HepG2 (cell line): ENCODE data around the gene OAS3. TPM values are rescaled to one million over a fixed set of nuclear protein-coding genes. Genes with fewer than 3 reads are reported as not detected.

Experiments used
- ARHGAP35 ChIP-seq: sonication (generic); formaldehyde crosslinking; IDR thresholded peaks from 2 replicates; pipeline ENCODE4 v1.9.0; 2022; ENCODE audit warnings: mild to moderate bottlenecking, inconsistent platforms, moderate library complexity, missing genetic modification reagents, borderline replicate concordance
- ATM ChIP-seq: fragments of 450-650 bp; IDR thresholded peaks from 2 replicates; pipeline ENCODE4 v1.7.1; 2017; ENCODE audit warnings: mild to moderate bottlenecking, borderline replicate concordance
- DNMT3B ChIP-seq: conservative IDR thresholded peaks from 2 replicates; pipeline ENCODE4 v1.6.1; 2016; ENCODE audit warnings: missing biosample characterization, control low read depth
- HDAC6 ChIP-seq: fragments of 200-600 bp; sonication (generic); IDR thresholded peaks from 2 replicates; pipeline ENCODE4 v1.7.0; 2017; ENCODE audit warnings: mild to moderate bottlenecking, antibody characterized with exemption, low read length, low read depth
- HNF4G ChIP-seq, 2 experiments: sonication (generic) in 1 of 2; formaldehyde crosslinking in 1 of 2; IDR thresholded peaks; 2 replicates each; pipeline versions ENCODE4 v1.4.0 to v1.6.1; 2011 to 2020; ENCODE audit warnings: borderline replicate concordance in 2 of 2, low read depth in 2 of 2, mild to moderate bottlenecking in 2 of 2, low read length in 1 of 2, missing genetic modification reagents in 1 of 2, moderate library complexity in 1 of 2
- MTF1 ChIP-seq: sonication (generic); formaldehyde crosslinking; IDR thresholded peaks from 2 replicates; pipeline ENCODE4 v1.5.0; 2020; ENCODE audit warnings: missing genetic modification reagents
- NCOR1 ChIP-seq: fragments of 200-600 bp; sonication (generic); IDR thresholded peaks from 2 replicates; pipeline ENCODE4 v1.7.0; 2017; ENCODE audit warnings: antibody characterized with exemption, low read length, borderline replicate concordance
- PCBP2 ChIP-seq: fragments of 200-400 bp; formaldehyde crosslinking; optimal IDR thresholded peaks from 2 replicates; pipeline ENCODE3; 2018; ENCODE audit warnings: low read length, low read depth; ENCODE audit not compliant: poor library complexity, severe bottlenecking
- SP5 ChIP-seq: IDR thresholded peaks from 2 replicates; pipeline ENCODE4 v1.6.1; 2016; ENCODE audit warnings: low read depth, borderline replicate concordance
- TAF1 ChIP-seq: sonication (generic); formaldehyde crosslinking; IDR thresholded peaks from 2 replicates; pipeline ENCODE4 v1.4.0; 2020; ENCODE audit warnings: missing genetic modification reagents
- TSC22D2 ChIP-seq: sonication (generic); formaldehyde crosslinking; IDR thresholded peaks from 2 replicates; pipeline ENCODE4 v1.5.1; 2020; ENCODE audit warnings: missing genetic modification reagents, mild to moderate bottlenecking, borderline replicate concordance
- ZBTB37 ChIP-seq: sonication (generic); formaldehyde crosslinking; IDR thresholded peaks from 2 replicates; pipeline ENCODE4 v1.4.0; 2020; ENCODE audit warnings: mild to moderate bottlenecking, missing genetic modification reagents
- ZC3H4 ChIP-seq: sonication (generic); formaldehyde crosslinking; IDR thresholded peaks from 2 replicates; pipeline ENCODE4 v1.4.0; 2020; ENCODE audit warnings: missing genetic modification reagents, borderline replicate concordance
- ZMYM2 ChIP-seq: sonication (generic); formaldehyde crosslinking; IDR thresholded peaks from 2 replicates; pipeline ENCODE4 v1.8.0; 2022; ENCODE audit warnings: mild to moderate bottlenecking, missing genetic modification reagents
- ZNF12 ChIP-seq: sonication (generic); formaldehyde crosslinking; IDR thresholded peaks from 2 replicates; pipeline ENCODE4 v1.5.0; 2020; ENCODE audit warnings: missing genetic modification reagents
- ZNF232 ChIP-seq: sonication (generic); formaldehyde crosslinking; IDR thresholded peaks from 2 replicates; pipeline ENCODE4 v1.4.0; 2020; ENCODE audit warnings: missing genetic modification reagents, borderline replicate concordance
- ZNF530 ChIP-seq: sonication (generic); formaldehyde crosslinking; IDR thresholded peaks from 2 replicates; pipeline ENCODE4 v1.5.0; 2020; ENCODE audit warnings: low read depth, mild to moderate bottlenecking, missing genetic modification reagents
- ZSCAN20 ChIP-seq: sonication (generic); formaldehyde crosslinking; IDR thresholded peaks from 2 replicates; pipeline ENCODE4 v1.4.0; 2020; ENCODE audit warnings: missing genetic modification reagents, mild to moderate bottlenecking, borderline replicate concordance
- polyA plus RNA-seq, 8 experiments: library from polyadenylated mRNA; depleted of rRNA in 3 of 8; stranded (reverse) in 7 of 8; unstranded in 1 of 8; fragments of >200 nt; fragmentation: Illumina TruSeq in 4 of 8; extraction: Trizol in 4 of 8; gene quantifications; 2 replicates each; pipeline versions ENCODE4 v1.2.1 to v1.2.3, GENCODE V29; 2011 to 2016; ENCODE audit warnings: low read depth in 4 of 8, missing spikeins in 1 of 8, mixed read lengths in 1 of 8; ENCODE audit not compliant: insufficient read depth in 1 of 8
- total RNA-seq, 5 experiments: library from RNA; depleted of rRNA; stranded (reverse); fragments of >200 nt; fragmentation: Illumina TruSeq; extraction: Trizol; gene quantifications; 2 replicates each; pipeline ENCODE4 v1.2.3, GENCODE V29; 2016; ENCODE audit warnings: low read depth in 1 of 5
- TF ChIP-seq, protein P1 (sequence below): sonication (generic); formaldehyde crosslinking; IDR thresholded peaks from 2 replicates; pipeline ENCODE4 v1.4.0; 2020; ENCODE audit warnings: missing genetic modification reagents, borderline replicate concordance
- TF ChIP-seq, protein P2 (sequence below): sonication (generic); formaldehyde crosslinking; IDR thresholded peaks from 2 replicates; pipeline ENCODE4 v1.8.1; 2023; ENCODE audit warnings: missing genetic modification reagents, inconsistent platforms, borderline replicate concordance

The OAS3 gene
- total and polyA plus RNA-seq, 2 of the 13 experiments (the other 11 are each of a cell fraction or from before 2014, with no cell fraction given): 4.8 to 10.5 TPM

GRCh38 chr12:112937741-112938719 lies at the start of gene OAS3 (continued):
- TF ChIP-seq HNF4G (IDR thresholded peaks at IDR 0.05; ENCODE audit: borderline replicate concordance, low read depth, low read length) (no peak), HNF4G (CRISPR knock-in tag; IDR thresholded peaks at IDR 0.05; ENCODE audit: borderline replicate concordance, low read depth) (no peak), ARHGAP35 (no peak), SP5 (CRISPR knock-in tag) (peak; percentile 24; the same call in 1 of the 2 replicates), NCOR1 (no peak), TAF1 (peak; percentile 48; the same call in 1 of the 2 replicates), ZNF12 (CRISPR knock-in tag) (no peak), ATM (no peak), ZC3H4 (CRISPR knock-in tag) (no peak), MTF1 (CRISPR knock-in tag) (no peak), ZBTB37 (CRISPR knock-in tag) (peak; percentile 56; the same call in 1 of the 2 replicates), ZNF530 (CRISPR knock-in tag) (no peak), ZMYM2 (CRISPR knock-in tag) (no peak), HDAC6 (no peak), DNMT3B (CRISPR knock-in tag) (no peak), PCBP2 (no peak), TSC22D2 (CRISPR knock-in tag) (no peak), ZSCAN20 (CRISPR knock-in tag) (no peak), ZNF232 (CRISPR knock-in tag) (no peak)
- TF ChIP-seq, protein P1, sequence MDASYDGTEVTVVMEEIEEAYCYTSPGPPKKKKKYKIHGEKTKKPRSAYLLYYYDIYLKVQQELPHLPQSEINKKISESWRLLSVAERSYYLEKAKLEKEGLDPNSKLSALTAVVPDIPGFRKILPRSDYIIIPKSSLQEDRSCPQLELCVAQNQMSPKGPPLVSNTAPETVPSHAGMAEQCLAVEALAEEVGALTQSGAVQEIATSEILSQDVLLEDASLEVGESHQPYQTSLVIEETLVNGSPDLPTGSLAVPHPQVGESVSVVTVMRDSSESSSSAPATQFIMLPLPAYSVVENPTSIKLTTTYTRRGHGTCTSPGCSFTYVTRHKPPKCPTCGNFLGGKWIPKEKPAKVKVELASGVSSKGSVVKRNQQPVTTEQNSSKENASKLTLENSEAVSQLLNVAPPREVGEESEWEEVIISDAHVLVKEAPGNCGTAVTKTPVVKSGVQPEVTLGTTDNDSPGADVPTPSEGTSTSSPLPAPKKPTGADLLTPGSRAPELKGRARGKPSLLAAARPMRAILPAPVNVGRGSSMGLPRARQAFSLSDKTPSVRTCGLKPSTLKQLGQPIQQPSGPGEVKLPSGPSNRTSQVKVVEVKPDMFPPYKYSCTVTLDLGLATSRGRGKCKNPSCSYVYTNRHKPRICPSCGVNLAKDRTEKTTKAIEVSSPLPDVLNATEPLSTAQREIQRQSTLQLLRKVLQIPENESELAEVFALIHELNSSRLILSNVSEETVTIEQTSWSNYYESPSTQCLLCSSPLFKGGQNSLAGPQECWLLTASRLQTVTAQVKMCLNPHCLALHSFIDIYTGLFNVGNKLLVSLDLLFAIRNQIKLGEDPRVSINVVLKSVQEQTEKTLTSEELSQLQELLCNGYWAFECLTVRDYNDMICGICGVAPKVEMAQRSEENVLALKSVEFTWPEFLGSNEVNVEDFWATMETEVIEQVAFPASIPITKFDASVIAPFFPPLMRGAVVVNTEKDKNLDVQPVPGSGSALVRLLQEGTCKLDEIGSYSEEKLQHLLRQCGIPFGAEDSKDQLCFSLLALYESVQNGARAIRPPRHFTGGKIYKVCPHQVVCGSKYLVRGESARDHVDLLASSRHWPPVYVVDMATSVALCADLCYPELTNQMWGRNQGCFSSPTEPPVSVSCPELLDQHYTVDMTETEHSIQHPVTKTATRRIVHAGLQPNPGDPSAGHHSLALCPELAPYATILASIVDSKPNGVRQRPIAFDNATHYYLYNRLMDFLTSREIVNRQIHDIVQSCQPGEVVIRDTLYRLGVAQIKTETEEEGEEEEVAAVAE (CRISPR knock-in tag): no peak
- TF ChIP-seq, protein P2, sequence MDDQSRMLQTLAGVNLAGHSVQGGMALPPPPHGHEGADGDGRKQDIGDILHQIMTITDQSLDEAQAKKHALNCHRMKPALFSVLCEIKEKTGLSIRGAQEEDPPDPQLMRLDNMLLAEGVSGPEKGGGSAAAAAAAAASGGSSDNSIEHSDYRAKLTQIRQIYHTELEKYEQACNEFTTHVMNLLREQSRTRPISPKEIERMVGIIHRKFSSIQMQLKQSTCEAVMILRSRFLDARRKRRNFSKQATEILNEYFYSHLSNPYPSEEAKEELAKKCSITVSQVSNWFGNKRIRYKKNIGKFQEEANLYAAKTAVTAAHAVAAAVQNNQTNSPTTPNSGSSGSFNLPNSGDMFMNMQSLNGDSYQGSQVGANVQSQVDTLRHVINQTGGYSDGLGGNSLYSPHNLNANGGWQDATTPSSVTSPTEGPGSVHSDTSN (CRISPR knock-in tag): no peak
